Measurements from ENCODE around the gene SMYD3. TPM values are rescaled to one million over a fixed set of nuclear protein-coding genes. Genes with fewer than 3 reads are reported as not detected.
"Not testable (repeated sequence)": the region's sequence is repeated elsewhere in the genome, so short reads cannot be mapped to it uniquely, and the experiment has no call there.

SMYD3 gene
- total RNA-seq, 4 donors from 2014 or later: 12.0 to 15.0 (median 13.2) TPM

- Histone ChIP-seq H3K36me3 (no peaks in the 10 kb centered on the region), H3K27ac (replicated peaks in 1 of 4) (no peak overlapping the region), H3K4me1 (no peaks in the 10 kb centered on the region), H3K4me3 (no peak overlapping the region), H3K27me3 (no peaks in the 10 kb centered on the region), H3K9me3 (peaks cover 0 to 36% (median 9%) of the 10 kb centered on the region in 4 donors)
- DNase-seq (ENCODE audit: extremely low spot score): no peak
- 91% methylated on average over 2 of the region's 2 CpGs for WGBS
- no peak for TF ChIP-seq EP300 (IDR thresholded peaks at IDR 0.05)
- no peak for TF ChIP-seq CTCF (IDR thresholded peaks at IDR 0.05)
- no peak for TF ChIP-seq POLR2AphosphoS5 (IDR thresholded peaks at IDR 0.05)
- intact Hi-C loops (cut with DNase I): no loop called here
Observed at GRCh38 chr1:245730801-245731200, 776.3 kb downstream of the SMYD3 start.

- H3K27ac ChIP-seq (replicated peaks in 1 of 4); H3K4me1 ChIP-seq; H3K4me3 ChIP-seq; DNase-seq (ENCODE audit: extremely low spot score); intact Hi-C loops (cut with DNase I); H3K36me3 ChIP-seq; H3K27me3 ChIP-seq: not testable (repeated sequence)
- 98% methylated on average over 3 of the region's 3 CpGs for WGBS
- H3K9me3 ChIP-seq: peaks cover 0 to 33% (median 9%) of the 10 kb centered on the region in 4 donors
Observed at GRCh38 chr1:245728035-245728434, 779.0 kb downstream of the SMYD3 start.

GRCh38 chr1:245721488-245721887 is 785.6 kb downstream of the SMYD3 start:
- H3K27ac ChIP-seq (replicated peaks in 1 of 4): no peak overlapping the region
- DNase-seq (ENCODE audit: extremely low spot score): no peak
- no peaks in the 10 kb centered on the region for H3K27me3 ChIP-seq
- H3K4me3 ChIP-seq: no peak overlapping the region
- 69% methylated on average over 4 of the region's 4 CpGs for WGBS
- H3K36me3 ChIP-seq: no peaks in the 10 kb centered on the region
- intact Hi-C loops (cut with DNase I): no loop called here
- no peaks in the 10 kb centered on the region for H3K4me1 ChIP-seq
- TF ChIP-seq EP300 (IDR thresholded peaks at IDR 0.05): no peak
- TF ChIP-seq POLR2A (IDR thresholded peaks at IDR 0.05; ENCODE audit: low read depth): no peak
- no peak for TF ChIP-seq CTCF (IDR thresholded peaks at IDR 0.05)
- TF ChIP-seq POLR2AphosphoS5 (IDR thresholded peaks at IDR 0.05): no peak
- no peaks in the 10 kb centered on the region for H3K9me3 ChIP-seq

GRCh38 chr1:245718951-245719350 is 788.1 kb downstream of the SMYD3 start:
- 96% methylated on average over 4 of the region's 4 CpGs for WGBS
- TF ChIP-seq EP300 (IDR thresholded peaks at IDR 0.05) (no peak), CTCF (IDR thresholded peaks at IDR 0.05) (no peak), POLR2AphosphoS5 (IDR thresholded peaks at IDR 0.05) (no peak), POLR2A (IDR thresholded peaks at IDR 0.05; ENCODE audit: low read depth) (no peak)

GRCh38 chr1:245718123-245718522 is 789.0 kb downstream of the SMYD3 start:
- Histone ChIP-seq H3K4me3 (no peak overlapping the region), H3K27me3 (no peaks in the 10 kb centered on the region), H3K36me3 (no peaks in the 10 kb centered on the region), H3K27ac (replicated peaks in 1 of 4) (no peak overlapping the region), H3K9me3 (no peaks in the 10 kb centered on the region), H3K4me1 (no peaks in the 10 kb centered on the region)
- intact Hi-C loops (cut with DNase I): no loop called here
- no peak for TF ChIP-seq EP300 (IDR thresholded peaks at IDR 0.05)
- no peak for TF ChIP-seq CTCF (IDR thresholded peaks at IDR 0.05)
- TF ChIP-seq POLR2A (IDR thresholded peaks at IDR 0.05; ENCODE audit: low read depth): no peak
- no peak for TF ChIP-seq POLR2AphosphoS5 (IDR thresholded peaks at IDR 0.05)
- DNase-seq (ENCODE audit: extremely low spot score): no peak
- WGBS: 82% methylated on average over 3 of the region's 3 CpGs

More at GRCh38 chr1:245718951-245719350, 788.1 kb downstream of the SMYD3 start:
- Histone ChIP-seq H3K9me3 (no peaks in the 10 kb centered on the region), H3K27me3 (no peaks in the 10 kb centered on the region), H3K27ac (replicated peaks in 1 of 4) (no peak overlapping the region), H3K4me1 (no peaks in the 10 kb centered on the region), H3K36me3 (no peaks in the 10 kb centered on the region), H3K4me3 (no peak overlapping the region)
- intact Hi-C loops (cut with DNase I): no loop called here
- no peak for DNase-seq (ENCODE audit: extremely low spot score)
